ENCODE results near the gene BMP3. TPM values are rescaled to one million over a fixed set of nuclear protein-coding genes. Genes with fewer than 3 reads are reported as not detected.
"Not testable (repeated sequence)": the region's sequence is repeated elsewhere in the genome, so short reads cannot be mapped to it uniquely, and the experiment has no call there.

Gene BMP3, protein sequence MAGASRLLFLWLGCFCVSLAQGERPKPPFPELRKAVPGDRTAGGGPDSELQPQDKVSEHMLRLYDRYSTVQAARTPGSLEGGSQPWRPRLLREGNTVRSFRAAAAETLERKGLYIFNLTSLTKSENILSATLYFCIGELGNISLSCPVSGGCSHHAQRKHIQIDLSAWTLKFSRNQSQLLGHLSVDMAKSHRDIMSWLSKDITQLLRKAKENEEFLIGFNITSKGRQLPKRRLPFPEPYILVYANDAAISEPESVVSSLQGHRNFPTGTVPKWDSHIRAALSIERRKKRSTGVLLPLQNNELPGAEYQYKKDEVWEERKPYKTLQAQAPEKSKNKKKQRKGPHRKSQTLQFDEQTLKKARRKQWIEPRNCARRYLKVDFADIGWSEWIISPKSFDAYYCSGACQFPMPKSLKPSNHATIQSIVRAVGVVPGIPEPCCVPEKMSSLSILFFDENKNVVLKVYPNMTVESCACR
- polyA plus RNA-seq: 7.6 TPM
- long read RNA-seq, donor 1, full-length matches to known transcripts: 2 of 26 reads
- long read RNA-seq, donor 1, partial matches to known transcripts: 24 of 26 reads
- long read RNA-seq, donor 1, other reads (novel, unspliced or antisense): 0 of 26 reads
- long read RNA-seq, donor 2, full-length matches to known transcripts: 4 of 4 reads
- long read RNA-seq, donor 2, partial matches to known transcripts: 0 of 4 reads
- long read RNA-seq, donor 2, other reads (novel, unspliced or antisense): 0 of 4 reads
- long read RNA-seq, donor 3, full-length matches to known transcripts: 3 of 56 reads
- long read RNA-seq, donor 3, partial matches to known transcripts: 53 of 56 reads
- long read RNA-seq, donor 3, other reads (novel, unspliced or antisense): 0 of 56 reads
- long read RNA-seq, donor 4: 0 reads
- long read RNA-seq, donor 5, full-length matches to known transcripts: 4 of 4 reads
- long read RNA-seq, donor 5, partial matches to known transcripts: 0 of 4 reads
- long read RNA-seq, donor 5, other reads (novel, unspliced or antisense): 0 of 4 reads
- long read RNA-seq, donor 6: 0 reads
- long read RNA-seq, donor 7, full-length matches to known transcripts: 1 of 1 reads
- long read RNA-seq, donor 7, partial matches to known transcripts: 0 of 1 reads
- long read RNA-seq, donor 7, other reads (novel, unspliced or antisense): 0 of 1 reads
- long read RNA-seq, donor 8, full-length matches to known transcripts: 4 of 4 reads
- long read RNA-seq, donor 8, partial matches to known transcripts: 0 of 4 reads
- long read RNA-seq, donor 8, other reads (novel, unspliced or antisense): 0 of 4 reads
- long read RNA-seq, donor 9, full-length matches to known transcripts: 1 of 1 reads
- long read RNA-seq, donor 9, partial matches to known transcripts: 0 of 1 reads
- long read RNA-seq, donor 9, other reads (novel, unspliced or antisense): 0 of 1 reads
- long read RNA-seq, donor 10, full-length matches to known transcripts: 2 of 2 reads
- long read RNA-seq, donor 10, partial matches to known transcripts: 0 of 2 reads
- long read RNA-seq, donor 10, other reads (novel, unspliced or antisense): 0 of 2 reads
- long read RNA-seq, donor 11: 0 reads

- peak; percentile 64 to 84 for DNase-seq
- Histone ChIP-seq H3K4me1 (ENCODE audit: control insufficient read depth, insufficient read depth, low read length) (peaks cover 15% of the 10 kb centered on the region), H3K9me3 (ENCODE audit: control insufficient read depth, low read depth, low read length) (no peaks in the 10 kb centered on the region), H3K4me3 (ENCODE audit: low read length) (peak within 1 kb of the TSS; percentile 73), H3K27me3 (ENCODE audit: control insufficient read depth, insufficient read depth, low read length) (peaks cover 18% of the 10 kb centered on the region), H3K27ac (ENCODE audit: low read length) (peak within 1 kb of the TSS; percentile 62), H3K36me3 (ENCODE audit: control insufficient read depth, insufficient read depth, low read length) (no peaks in the 10 kb centered on the region)
- WGBS (ENCODE audit: insufficient coverage, low lambda C conversion rate): 0% methylated on average over 5 of the region's 43 CpGs
Measured at GRCh38 chr4:81030061-81030980, at the start of gene BMP3. Gene BMP3, plus strand, starts transcription at chr4:81030708. Its CDS starts 577 bp downstream, at chr4:81031285.

- Histone ChIP-seq H3K4me1 (ENCODE audit: control insufficient read depth, insufficient read depth, low read length) (peaks cover 2% of the 10 kb centered on the region), H3K9me3 (ENCODE audit: control insufficient read depth, low read depth, low read length) (no peaks in the 10 kb centered on the region), H3K27ac (ENCODE audit: low read length) (no peak overlapping the region), H3K4me3 (ENCODE audit: low read length) (no peak overlapping the region), H3K27me3 (ENCODE audit: control insufficient read depth, insufficient read depth, low read length) (peaks cover 2% of the 10 kb centered on the region), H3K36me3 (ENCODE audit: control insufficient read depth, insufficient read depth, low read length) (no peaks in the 10 kb centered on the region)
- no peak for DNase-seq
Measured at GRCh38 chr4:80986011-80986410, 44.5 kb upstream of the BMP3 start.

GRCh38 chr4:80989921-80990544, 40.5 kb upstream of the BMP3 start:
- DNase-seq: peak; percentile 41 to 65
- Histone ChIP-seq H3K9me3 (ENCODE audit: control insufficient read depth, low read depth, low read length) (no peaks in the 10 kb centered on the region), H3K4me1 (ENCODE audit: control insufficient read depth, insufficient read depth, low read length) (peaks cover 6% of the 10 kb centered on the region), H3K4me3 (ENCODE audit: low read length) (no peak overlapping the region), H3K27me3 (ENCODE audit: control insufficient read depth, insufficient read depth, low read length) (no peaks in the 10 kb centered on the region), H3K36me3 (ENCODE audit: control insufficient read depth, insufficient read depth, low read length) (no peaks in the 10 kb centered on the region), H3K27ac (ENCODE audit: low read length) (no peak overlapping the region)
- WGBS (ENCODE audit: insufficient coverage, low lambda C conversion rate): no CpG with 5 or more reads among the region's 2 CpGs

DNA sequence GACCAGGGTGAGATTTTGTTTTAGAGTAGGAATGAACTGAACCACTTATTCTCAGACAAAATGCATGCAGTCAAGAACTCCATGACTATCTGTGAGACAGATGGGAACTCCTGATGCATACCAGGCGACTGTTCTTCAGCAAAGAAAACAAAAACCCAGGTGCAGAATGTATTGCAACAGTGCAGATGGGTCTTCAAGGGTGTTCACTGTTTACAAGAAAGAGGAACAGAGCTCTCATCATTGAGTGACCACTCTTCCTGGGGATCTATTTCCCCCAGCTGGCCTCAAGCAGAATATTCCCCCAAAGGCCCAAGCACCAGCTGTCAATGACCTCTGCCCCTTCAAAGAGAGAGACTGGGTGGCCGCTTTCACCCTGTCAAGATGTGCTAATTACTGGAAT, 39.7 kb upstream of the BMP3 start:
- DNase-seq: no peak
- peaks cover 6% of the 10 kb centered on the region for H3K4me1 ChIP-seq (ENCODE audit: control insufficient read depth, insufficient read depth, low read length)
- H3K4me3 ChIP-seq (ENCODE audit: low read length): no peak overlapping the region
- WGBS (ENCODE audit: insufficient coverage, low lambda C conversion rate): 90% methylated on average over 2 of the region's 2 CpGs
- no peaks in the 10 kb centered on the region for H3K9me3 ChIP-seq (ENCODE audit: control insufficient read depth, low read depth, low read length)
- H3K27me3 ChIP-seq (ENCODE audit: control insufficient read depth, insufficient read depth, low read length): no peaks in the 10 kb centered on the region
- H3K27ac ChIP-seq (ENCODE audit: low read length): no peak overlapping the region
- no peaks in the 10 kb centered on the region for H3K36me3 ChIP-seq (ENCODE audit: control insufficient read depth, insufficient read depth, low read length)

DNA sequence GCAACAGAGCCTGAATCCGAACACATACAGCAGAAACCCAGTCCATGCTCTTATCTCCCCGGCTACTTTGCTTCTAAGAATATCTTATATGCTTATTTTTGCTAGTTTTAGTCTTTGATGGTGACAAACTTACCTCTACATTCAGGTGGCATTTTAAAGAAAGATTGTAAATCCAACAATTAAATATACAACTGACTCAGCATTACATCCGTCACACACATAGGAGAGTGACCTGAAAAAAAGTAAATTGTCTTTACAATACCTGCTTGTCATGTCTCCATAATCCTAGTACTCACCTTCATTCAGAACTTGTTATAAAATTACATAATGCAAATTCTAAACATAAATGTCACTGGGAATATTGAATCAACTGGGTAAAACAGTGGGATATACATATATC, 30.6 kb upstream of the BMP3 start:
- Histone ChIP-seq H3K27me3 (ENCODE audit: control insufficient read depth, insufficient read depth, low read length) (no peaks in the 10 kb centered on the region), H3K4me1 (ENCODE audit: control insufficient read depth, insufficient read depth, low read length) (peaks cover 10% of the 10 kb centered on the region), H3K9me3 (ENCODE audit: control insufficient read depth, low read depth, low read length) (no peaks in the 10 kb centered on the region), H3K4me3 (ENCODE audit: low read length) (no peak overlapping the region), H3K36me3 (ENCODE audit: control insufficient read depth, insufficient read depth, low read length) (no peaks in the 10 kb centered on the region), H3K27ac (ENCODE audit: low read length) (no peak overlapping the region)
- WGBS (ENCODE audit: insufficient coverage, low lambda C conversion rate): 100% methylated on average over 1 of the region's 3 CpGs
- no peak for DNase-seq

GRCh38 chr4:81003597-81004111, 26.9 kb upstream of the BMP3 start:
- no CpG with 5 or more reads among the region's 2 CpGs for WGBS (ENCODE audit: insufficient coverage, low lambda C conversion rate)
- H3K36me3 ChIP-seq (ENCODE audit: control insufficient read depth, insufficient read depth, low read length): no peaks in the 10 kb centered on the region
- no peaks in the 10 kb centered on the region for H3K9me3 ChIP-seq (ENCODE audit: control insufficient read depth, low read depth, low read length)
- H3K4me1 ChIP-seq (ENCODE audit: control insufficient read depth, insufficient read depth, low read length): peaks cover 10% of the 10 kb centered on the region
- DNase-seq: peak; percentile 65 to 84
- H3K4me3 ChIP-seq (ENCODE audit: low read length): no peak overlapping the region
- no peaks in the 10 kb centered on the region for H3K27me3 ChIP-seq (ENCODE audit: control insufficient read depth, insufficient read depth, low read length)
- peak overlapping the region; percentile 33 for H3K27ac ChIP-seq (ENCODE audit: low read length)

- H3K4me1 ChIP-seq (ENCODE audit: control insufficient read depth, insufficient read depth, low read length): peaks cover 14% of the 10 kb centered on the region
- H3K27me3 ChIP-seq (ENCODE audit: control insufficient read depth, insufficient read depth, low read length): no peaks in the 10 kb centered on the region
- 100% methylated on average over 1 of the region's 2 CpGs for WGBS (ENCODE audit: insufficient coverage, low lambda C conversion rate)
- no peak for DNase-seq
- peaks cover 2% of the 10 kb centered on the region for H3K9me3 ChIP-seq (ENCODE audit: control insufficient read depth, low read depth, low read length)
- H3K27ac ChIP-seq (ENCODE audit: low read length): no peak overlapping the region
- H3K4me3 ChIP-seq (ENCODE audit: low read length): no peak overlapping the region
- no peaks in the 10 kb centered on the region for H3K36me3 ChIP-seq (ENCODE audit: control insufficient read depth, insufficient read depth, low read length)
Measured at GRCh38 chr4:81007417-81007816, 23.1 kb upstream of the BMP3 start.

- not testable (repeated sequence) for H3K27me3 ChIP-seq (ENCODE audit: control insufficient read depth, insufficient read depth, low read length); DNase-seq; H3K9me3 ChIP-seq (ENCODE audit: control insufficient read depth, low read depth, low read length); H3K27ac ChIP-seq (ENCODE audit: low read length); H3K36me3 ChIP-seq (ENCODE audit: control insufficient read depth, insufficient read depth, low read length); H3K4me3 ChIP-seq (ENCODE audit: low read length)
- peaks cover 17% of the 10 kb centered on the region for H3K4me1 ChIP-seq (ENCODE audit: control insufficient read depth, insufficient read depth, low read length)
- WGBS (ENCODE audit: insufficient coverage, low lambda C conversion rate): no CpG with 5 or more reads among the region's 2 CpGs
Measured at GRCh38 chr4:81016566-81016965, 13.9 kb upstream of the BMP3 start.

DNA sequence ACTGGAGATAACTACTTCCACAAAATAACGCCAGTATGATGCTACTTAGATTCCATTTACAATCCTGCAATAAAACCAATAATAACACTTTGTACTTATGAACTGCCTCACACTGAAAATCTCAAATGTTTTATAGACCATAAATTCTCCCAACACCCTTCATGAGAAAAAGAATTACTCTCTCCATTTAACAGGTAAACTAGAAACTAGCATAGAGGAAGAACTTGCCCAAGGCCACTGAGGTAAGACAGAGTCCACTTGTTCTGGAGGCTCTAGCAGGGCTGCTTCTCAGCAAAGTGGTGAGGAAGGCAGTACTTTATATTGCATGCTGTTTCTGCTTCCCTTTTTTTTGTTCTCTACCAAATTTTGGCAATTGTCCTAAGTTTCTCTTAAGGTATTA, 11.5 kb upstream of the BMP3 start:
- Histone ChIP-seq H3K36me3 (ENCODE audit: control insufficient read depth, insufficient read depth, low read length) (no peaks in the 10 kb centered on the region), H3K27ac (ENCODE audit: low read length) (peak overlapping the region; percentile 55), H3K4me3 (ENCODE audit: low read length) (no peak overlapping the region), H3K27me3 (ENCODE audit: control insufficient read depth, insufficient read depth, low read length) (no peaks in the 10 kb centered on the region), H3K4me1 (ENCODE audit: control insufficient read depth, insufficient read depth, low read length) (peaks cover 20% of the 10 kb centered on the region), H3K9me3 (ENCODE audit: control insufficient read depth, low read depth, low read length) (no peaks in the 10 kb centered on the region)
- no CpG with 5 or more reads among the region's 1 CpG for WGBS (ENCODE audit: insufficient coverage, low lambda C conversion rate)
- peak; percentile 64 to 83 for DNase-seq
